DOHH2 (cell line): ENCODE measurements around the gene TRAFD1.

Experiments used
- EZH2phosphoT487 ChIP-seq: fragments of 200-600 bp; sonication (generic); IDR thresholded peaks from 2 replicates; pipeline ENCODE4 v1.6.1; 2017; ENCODE audit warnings: borderline replicate concordance, mild to moderate bottlenecking, antibody characterized with exemption, low read length, moderate library complexity, mixed read lengths
- TF ChIP-seq, protein P1 (sequence below): fragments of 200-600 bp; sonication (generic); IDR thresholded peaks from one replicate; pipeline ENCODE4 v1.5.1; 2014; ENCODE audit warnings: antibody characterized with exemption, mild to moderate bottlenecking, low read depth, low read length; ENCODE audit not compliant: poor library complexity, severe bottlenecking

DNA sequence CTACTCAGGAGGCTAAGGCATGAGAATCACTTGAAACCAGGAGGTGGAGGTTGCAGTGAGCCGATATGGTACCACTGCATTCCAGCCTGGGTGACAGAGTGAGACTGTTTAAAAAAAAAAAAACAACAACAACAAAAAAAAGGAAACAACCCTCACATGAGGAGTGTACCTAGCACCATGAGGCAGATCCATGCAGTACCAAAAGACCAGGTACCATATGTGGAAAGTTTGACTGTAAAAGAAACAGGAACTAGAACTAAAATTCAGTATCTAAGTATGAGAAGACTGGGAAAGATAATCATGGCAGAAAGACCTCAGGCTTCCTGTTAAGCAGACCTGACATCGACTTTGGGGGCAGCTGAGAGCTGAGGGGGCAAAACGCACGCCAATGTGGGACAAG lies 55.1 kb downstream of the TRAFD1 start:
- TF ChIP-seq EZH2phosphoT487 = no peak
- TF ChIP-seq, protein P1, sequence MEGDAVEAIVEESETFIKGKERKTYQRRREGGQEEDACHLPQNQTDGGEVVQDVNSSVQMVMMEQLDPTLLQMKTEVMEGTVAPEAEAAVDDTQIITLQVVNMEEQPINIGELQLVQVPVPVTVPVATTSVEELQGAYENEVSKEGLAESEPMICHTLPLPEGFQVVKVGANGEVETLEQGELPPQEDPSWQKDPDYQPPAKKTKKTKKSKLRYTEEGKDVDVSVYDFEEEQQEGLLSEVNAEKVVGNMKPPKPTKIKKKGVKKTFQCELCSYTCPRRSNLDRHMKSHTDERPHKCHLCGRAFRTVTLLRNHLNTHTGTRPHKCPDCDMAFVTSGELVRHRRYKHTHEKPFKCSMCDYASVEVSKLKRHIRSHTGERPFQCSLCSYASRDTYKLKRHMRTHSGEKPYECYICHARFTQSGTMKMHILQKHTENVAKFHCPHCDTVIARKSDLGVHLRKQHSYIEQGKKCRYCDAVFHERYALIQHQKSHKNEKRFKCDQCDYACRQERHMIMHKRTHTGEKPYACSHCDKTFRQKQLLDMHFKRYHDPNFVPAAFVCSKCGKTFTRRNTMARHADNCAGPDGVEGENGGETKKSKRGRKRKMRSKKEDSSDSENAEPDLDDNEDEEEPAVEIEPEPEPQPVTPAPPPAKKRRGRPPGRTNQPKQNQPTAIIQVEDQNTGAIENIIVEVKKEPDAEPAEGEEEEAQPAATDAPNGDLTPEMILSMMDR = no peak
